IPS DF 6.9 (cell line): Measurements from ENCODE around the gene PHF2.
"Not testable (repeated sequence)": the region's sequence is repeated elsewhere in the genome, so short reads cannot be mapped to it uniquely, and the experiment has no call there.

Experiments
- DNase-seq: peaks from one replicate; pipeline ENCODE4 v3.0.0-alpha.2; 2013; ENCODE audit warnings: low read depth, low spot score
- H3K27ac ChIP-seq: one replicate; pipeline ENCODE4 v1.5.1; 2013; ENCODE audit warnings: low read length, control low read depth
- H3K27me3 ChIP-seq: 2 replicates; pipeline ENCODE4 v1.6.1; 2013; ENCODE audit warnings: mild to moderate bottlenecking, low read length; ENCODE audit not compliant: control insufficient read depth, insufficient read depth
- H3K36me3 ChIP-seq: 2 replicates; pipeline ENCODE4 v1.6.1; 2013; ENCODE audit warnings: low read length; ENCODE audit not compliant: control insufficient read depth, insufficient read depth
- H3K4me1 ChIP-seq: 2 replicates; pipeline ENCODE4 v1.6.1; 2013; ENCODE audit warnings: low read length; ENCODE audit not compliant: control insufficient read depth, insufficient read depth
- H3K4me3 ChIP-seq: 2 replicates; pipeline ENCODE4 v1.5.1; 2013; ENCODE audit warnings: mild to moderate bottlenecking, low read length
- H3K9me3 ChIP-seq: 2 replicates; pipeline ENCODE4 v1.6.1; 2013; ENCODE audit warnings: low read length, inconsistent platforms; ENCODE audit not compliant: control insufficient read depth, insufficient read depth
- WGBS: extraction: QIAGEN DNeasy Blood & Tissue Kit; methylation state at CpG from one replicate; pipeline ENCODE4 v1.1.7; 2013; ENCODE audit warnings: mixed read lengths, missing lambda C conversion rate; ENCODE audit not compliant: insufficient read length, insufficient coverage; 5-methylcytosine and 5-hydroxymethylcytosine counted together

PHF2 gene

DNA sequence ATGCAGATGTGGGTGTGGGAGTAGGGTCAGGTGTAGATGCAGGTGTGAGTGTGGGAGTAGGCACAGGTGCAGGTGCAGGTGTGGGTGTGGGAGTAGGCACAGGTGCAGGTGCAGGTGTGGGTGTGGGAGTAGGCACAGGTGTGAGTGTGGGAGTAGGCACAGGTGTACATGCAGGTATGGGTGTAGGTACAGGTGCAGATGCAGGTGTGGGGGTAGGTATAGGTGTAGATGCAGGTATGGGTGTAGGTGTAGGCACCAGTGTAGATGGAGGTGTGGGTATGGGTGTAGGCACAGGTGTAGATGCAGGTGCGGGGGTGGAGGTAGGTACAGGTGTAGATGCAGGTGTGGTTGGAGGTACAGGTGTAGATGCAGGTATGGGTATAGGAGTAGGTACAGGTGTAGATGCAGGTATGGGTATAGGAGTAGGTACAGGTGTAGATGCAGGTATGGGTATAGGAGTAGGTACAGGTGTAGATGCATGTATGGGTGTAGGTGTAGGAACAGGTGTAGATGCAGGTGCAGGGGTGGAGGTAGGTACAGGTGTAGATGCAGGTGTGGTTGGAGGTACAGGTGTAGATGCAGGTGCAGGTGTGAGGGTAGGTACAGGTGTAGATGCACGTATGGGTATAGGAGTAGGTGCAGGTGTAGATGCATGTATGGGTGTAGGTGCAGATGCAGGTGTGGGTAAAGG, 96.1 kb downstream of the PHF2 start:
- not testable (repeated sequence) for H3K4me1 ChIP-seq, H3K4me3 ChIP-seq, DNase-seq, H3K27me3 ChIP-seq, H3K27ac ChIP-seq, H3K9me3 ChIP-seq, H3K36me3 ChIP-seq
- no CpG with 5 or more reads among the region's 2 CpGs for WGBS

DNA sequence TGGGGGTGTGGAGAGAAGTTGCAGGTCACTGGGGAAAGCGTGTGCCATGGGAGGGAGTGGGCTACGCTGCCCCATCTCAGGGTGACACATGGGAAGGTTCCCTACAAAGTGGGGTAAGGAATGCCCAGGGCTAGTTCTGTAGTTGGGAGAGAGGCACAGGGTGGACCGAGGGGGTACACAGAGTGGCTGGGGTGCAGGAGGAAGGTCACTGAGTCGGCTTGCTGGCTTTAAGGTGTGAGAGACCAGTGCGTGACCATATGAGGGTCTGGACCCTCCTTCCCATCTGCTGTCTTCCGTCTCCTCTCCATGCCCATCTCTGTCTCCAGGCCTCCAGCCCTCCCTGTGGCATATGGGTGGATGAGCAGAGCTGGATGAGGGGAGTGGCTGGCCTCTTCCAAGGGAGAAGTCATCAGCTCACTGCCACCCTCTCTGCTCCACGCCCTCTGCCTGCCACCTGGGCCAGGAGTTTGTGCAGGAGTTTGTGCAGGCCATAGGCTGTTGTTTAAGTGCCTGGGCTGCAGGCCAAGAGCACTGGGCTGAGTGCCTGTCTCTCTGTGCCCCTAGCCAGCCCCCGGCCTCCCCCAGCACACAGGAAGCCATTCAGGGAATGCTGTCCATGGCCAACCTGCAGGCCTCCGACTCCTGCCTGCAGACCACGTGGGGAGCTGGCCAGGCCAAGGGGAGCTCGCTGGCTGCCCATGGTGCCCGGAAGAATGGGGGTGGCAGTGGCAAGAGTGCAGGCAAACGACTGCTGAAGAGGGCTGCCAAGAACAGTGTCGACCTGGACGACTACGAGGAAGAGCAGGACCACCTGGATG, 96.8 kb downstream of the PHF2 start:
- no peak for DNase-seq
- H3K9me3 ChIP-seq: no peaks in the 10 kb centered on the region
- no peak overlapping the region for H3K27ac ChIP-seq
- no peaks in the 10 kb centered on the region; the same call in 1 of the 2 replicates for H3K4me1 ChIP-seq
- H3K36me3 ChIP-seq: no peaks in the 10 kb centered on the region; the same call in 1 of the 2 replicates
- H3K4me3 ChIP-seq: no peak overlapping the region
- no peaks in the 10 kb centered on the region for H3K27me3 ChIP-seq
- WGBS: no CpG with 5 or more reads among the region's 16 CpGs

DNA sequence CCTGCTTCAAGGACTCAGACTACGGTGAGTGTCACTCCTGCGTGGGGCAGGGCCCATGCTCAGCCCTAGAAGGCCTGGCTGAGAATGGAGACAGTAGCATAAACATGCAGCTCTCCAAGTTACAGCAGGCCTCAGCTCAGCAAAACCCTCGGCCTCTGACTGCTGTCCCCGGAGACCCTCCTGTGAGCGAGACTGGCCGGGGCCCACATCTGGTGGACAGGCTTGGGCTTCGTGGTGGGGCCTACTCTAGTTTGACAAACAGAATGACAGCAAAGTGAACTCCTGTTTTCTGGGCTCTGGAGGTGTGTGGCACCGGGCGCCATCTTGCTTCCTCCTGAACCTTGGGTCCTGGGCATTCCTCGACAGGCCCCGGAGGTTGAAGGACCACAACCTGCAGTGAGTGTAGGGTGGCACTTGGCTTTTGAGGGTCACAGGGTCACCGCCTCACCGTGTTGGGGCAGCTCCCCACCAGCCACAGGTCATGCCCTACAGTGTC, 97.5 kb downstream of the PHF2 start:
- Histone ChIP-seq H3K27ac (no peak overlapping the region), H3K27me3 (no peaks in the 10 kb centered on the region), H3K4me1 (no peaks in the 10 kb centered on the region), H3K36me3 (no peaks in the 10 kb centered on the region; the same call in 1 of the 2 replicates), H3K4me3 (no peak overlapping the region), H3K9me3 (no peaks in the 10 kb centered on the region)
- no CpG with 5 or more reads among the region's 13 CpGs for WGBS
- DNase-seq: no peak

DNA sequence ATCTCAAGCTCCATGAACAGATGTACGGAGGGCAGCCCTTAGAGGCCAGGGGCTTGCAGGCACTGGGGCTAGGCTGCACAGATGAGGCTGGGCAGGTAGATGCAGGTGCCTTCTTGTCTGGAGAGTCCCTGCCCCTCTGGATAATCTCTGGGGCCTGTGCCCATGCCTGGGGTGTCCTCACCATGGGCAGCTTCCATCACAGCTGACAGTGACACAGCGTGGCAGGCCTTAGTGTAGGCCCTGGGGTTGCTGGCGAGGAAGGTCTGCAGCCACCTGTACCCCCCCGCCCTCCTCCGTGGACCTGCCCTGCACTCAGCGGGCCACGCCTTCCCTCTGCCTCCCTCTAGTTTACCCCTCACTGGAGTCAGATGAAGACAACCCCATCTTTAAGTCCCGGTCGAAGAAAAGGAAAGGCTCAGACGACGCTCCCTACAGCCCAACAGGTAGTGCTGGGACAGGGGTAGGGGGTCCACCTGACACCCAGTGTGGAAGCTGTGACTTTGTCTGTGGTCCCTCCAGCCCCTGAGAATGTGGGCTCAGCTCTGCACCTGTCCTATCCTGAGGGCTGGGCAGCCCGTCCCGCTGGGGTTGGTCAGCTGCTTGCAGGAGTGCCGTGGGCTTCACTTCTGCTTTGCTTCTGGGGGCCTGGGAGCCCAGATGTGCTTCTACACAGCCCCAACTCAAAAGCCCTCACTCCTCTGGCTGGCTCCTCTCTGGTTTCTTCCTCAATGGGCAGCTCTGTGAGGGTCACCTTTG, 98.4 kb downstream of the PHF2 start:
- DNase-seq: no peak
- no peaks in the 10 kb centered on the region for H3K27me3 ChIP-seq
- no peaks in the 10 kb centered on the region for H3K9me3 ChIP-seq
- H3K36me3 ChIP-seq: no peaks in the 10 kb centered on the region; the same call in 1 of the 2 replicates
- H3K4me3 ChIP-seq: no peak overlapping the region
- no peaks in the 10 kb centered on the region for H3K4me1 ChIP-seq
- H3K27ac ChIP-seq: no peak overlapping the region
- no CpG with 5 or more reads among the region's 14 CpGs for WGBS

DNA sequence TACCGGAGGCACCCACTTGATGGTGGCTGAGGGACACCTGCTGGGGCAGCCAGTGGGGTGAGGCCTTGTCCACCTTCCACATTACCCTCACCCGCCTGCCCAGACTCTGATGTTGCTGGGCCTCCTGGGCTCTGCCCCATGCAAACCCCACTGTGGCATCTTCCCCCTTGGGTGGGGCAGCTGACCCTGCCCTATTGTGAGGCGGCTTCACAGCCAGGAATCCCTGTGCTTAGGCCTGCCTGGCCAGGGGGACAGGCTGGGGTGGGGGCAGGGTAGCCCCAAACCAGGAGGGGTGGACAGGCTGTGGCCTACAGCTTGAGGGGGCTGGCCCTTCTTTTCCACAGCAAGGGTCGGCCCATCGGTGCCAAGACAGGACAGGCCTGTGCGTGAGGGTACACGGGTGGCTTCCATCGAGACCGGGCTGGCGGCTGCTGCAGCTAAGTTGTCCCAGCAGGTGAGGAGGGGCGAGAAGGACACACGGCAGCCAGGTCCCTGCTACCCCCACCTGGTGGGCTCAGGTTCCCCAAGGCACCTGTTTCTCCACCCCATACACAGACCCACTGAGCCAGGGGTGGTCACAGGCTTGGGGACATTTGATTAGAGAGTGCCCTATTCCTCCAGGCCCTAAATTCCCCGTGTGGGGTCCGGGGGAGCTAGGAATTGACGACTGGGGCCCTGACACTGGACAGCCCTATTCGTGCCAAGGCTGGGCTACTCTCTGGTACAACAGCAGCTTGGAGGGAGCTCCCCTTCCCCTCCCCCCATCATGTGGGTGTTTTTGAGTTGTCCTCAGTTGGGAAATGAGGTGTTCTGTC, 99.2 kb downstream of the PHF2 start:
- Histone ChIP-seq H3K4me1 (no peaks in the 10 kb centered on the region), H3K36me3 (no peaks in the 10 kb centered on the region; the same call in 1 of the 2 replicates), H3K27me3 (no peaks in the 10 kb centered on the region), H3K27ac (no peak overlapping the region), H3K9me3 (no peaks in the 10 kb centered on the region), H3K4me3 (no peak overlapping the region)
- DNase-seq: no peak
- no CpG with 5 or more reads among the region's 16 CpGs for WGBS

DNA sequence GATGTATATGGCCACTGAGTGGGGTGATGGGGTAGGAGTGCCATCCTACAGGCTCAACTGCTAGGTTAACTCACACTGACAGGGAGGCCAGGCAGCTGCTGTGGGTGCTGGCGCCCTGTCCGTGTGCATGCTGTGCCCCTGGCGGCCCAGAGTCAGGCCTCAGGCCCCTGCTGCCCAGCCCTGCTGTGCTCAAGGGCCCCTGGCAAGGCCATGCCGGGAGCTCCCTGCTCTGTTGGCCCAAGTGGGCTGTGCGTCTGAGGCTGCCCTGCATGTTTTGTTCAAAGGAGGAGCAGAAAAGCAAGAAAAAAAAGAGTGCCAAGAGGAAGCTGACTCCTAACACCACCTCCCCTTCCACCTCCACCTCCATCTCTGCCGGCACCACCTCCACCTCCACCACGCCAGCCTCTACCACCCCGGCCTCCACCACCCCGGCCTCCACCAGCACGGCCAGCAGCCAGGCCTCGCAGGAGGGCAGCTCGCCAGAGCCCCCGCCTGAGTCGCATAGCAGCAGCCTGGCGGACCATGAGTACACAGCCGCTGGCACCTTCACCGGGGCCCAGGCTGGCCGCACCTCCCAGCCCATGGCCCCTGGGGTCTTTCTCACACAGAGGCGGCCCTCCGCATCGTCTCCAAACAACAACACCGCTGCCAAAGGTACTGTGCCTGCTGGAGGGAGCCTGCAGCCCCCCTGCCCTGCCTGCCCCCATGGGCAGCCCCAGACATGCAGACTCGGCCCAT, 100.1 kb downstream of the PHF2 start:
- Histone ChIP-seq H3K27me3 (no peaks in the 10 kb centered on the region), H3K36me3 (no peaks in the 10 kb centered on the region; the same call in 1 of the 2 replicates), H3K4me3 (no peak overlapping the region), H3K9me3 (no peaks in the 10 kb centered on the region), H3K4me1 (no peaks in the 10 kb centered on the region), H3K27ac (no peak overlapping the region)
- WGBS: no CpG with 5 or more reads among the region's 23 CpGs
- DNase-seq: no peak

DNA sequence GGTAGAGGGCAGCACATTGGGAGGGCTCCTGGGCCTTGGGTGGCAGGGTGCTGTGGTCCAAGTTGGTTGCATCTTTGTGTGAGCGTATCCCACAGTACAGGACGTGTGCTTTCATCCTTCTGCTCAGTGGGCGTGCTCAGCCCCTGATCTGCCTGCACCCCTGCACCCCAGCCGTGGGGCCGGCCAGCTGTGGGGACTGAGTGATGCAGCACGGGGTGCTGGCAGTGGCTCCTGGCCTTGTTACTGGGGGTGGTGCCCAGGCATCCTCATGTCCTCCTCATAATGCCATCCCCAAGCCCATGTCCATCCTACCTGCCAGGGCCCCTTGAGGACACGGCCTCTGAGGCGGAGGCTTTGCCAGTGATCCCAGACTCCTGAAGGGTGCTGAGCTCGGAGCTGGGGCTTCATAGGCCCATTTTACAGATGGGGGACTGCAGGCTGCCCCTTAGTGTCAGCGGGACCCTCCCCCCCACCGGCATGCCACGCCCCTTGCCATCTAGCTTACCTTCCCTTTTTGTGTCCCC, 100.7 kb downstream of the PHF2 start:
- WGBS: no CpG with 5 or more reads among the region's 12 CpGs
- DNase-seq: no peak

DNA sequence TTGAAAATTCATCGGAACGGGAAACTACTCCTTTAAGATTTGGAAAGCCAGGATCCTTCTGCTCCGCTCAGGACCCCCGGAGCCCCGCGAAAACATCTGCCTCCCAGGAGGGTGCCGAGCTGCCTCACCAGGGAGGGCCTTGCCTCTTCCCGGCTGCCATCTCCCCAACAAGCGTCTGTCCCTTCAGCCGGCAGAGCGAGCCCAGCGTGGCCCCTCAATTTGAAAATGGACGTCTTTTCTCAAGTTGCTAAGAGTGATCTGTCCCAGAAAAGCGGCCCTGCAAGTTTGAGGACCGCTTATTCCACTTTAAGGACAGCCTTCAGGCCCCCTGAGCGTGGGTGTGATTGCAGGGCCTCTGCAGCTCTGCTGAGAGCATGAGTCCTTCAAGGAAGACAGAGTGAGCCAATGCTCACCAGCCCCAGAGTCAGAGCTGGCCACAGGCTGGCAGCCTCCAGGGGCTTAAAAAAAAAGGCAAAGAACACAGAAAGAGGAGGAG, 101.3 kb downstream of the PHF2 start:
- H3K4me1 ChIP-seq: no peaks in the 10 kb centered on the region
- no peaks in the 10 kb centered on the region; the same call in 1 of the 2 replicates for H3K36me3 ChIP-seq
- no peak overlapping the region for H3K27ac ChIP-seq
- no peak for DNase-seq
- no peak overlapping the region for H3K4me3 ChIP-seq
- no peaks in the 10 kb centered on the region for H3K9me3 ChIP-seq
- no CpG with 5 or more reads among the region's 16 CpGs for WGBS
- H3K27me3 ChIP-seq: no peaks in the 10 kb centered on the region

More for the DNA sequence above, 100.7 kb downstream of the PHF2 start:
- no peaks in the 10 kb centered on the region; the same call in 1 of the 2 replicates for H3K36me3 ChIP-seq
- no peaks in the 10 kb centered on the region for H3K9me3 ChIP-seq
- H3K4me1 ChIP-seq: no peaks in the 10 kb centered on the region
- no peaks in the 10 kb centered on the region for H3K27me3 ChIP-seq
- no peak overlapping the region for H3K27ac ChIP-seq
- H3K4me3 ChIP-seq: no peak overlapping the region
